Measurements from ENCODE around the gene PLCH1. TPM values are rescaled to one million over a fixed set of nuclear protein-coding genes. Genes with fewer than 3 reads are reported as not detected.

The PLCH1 gene
- total and polyA plus RNA-seq, 2 donors (not counting 1 experiment from before 2014, with no cell fraction given), result under 0.01 to 0.03 TPM

DNA sequence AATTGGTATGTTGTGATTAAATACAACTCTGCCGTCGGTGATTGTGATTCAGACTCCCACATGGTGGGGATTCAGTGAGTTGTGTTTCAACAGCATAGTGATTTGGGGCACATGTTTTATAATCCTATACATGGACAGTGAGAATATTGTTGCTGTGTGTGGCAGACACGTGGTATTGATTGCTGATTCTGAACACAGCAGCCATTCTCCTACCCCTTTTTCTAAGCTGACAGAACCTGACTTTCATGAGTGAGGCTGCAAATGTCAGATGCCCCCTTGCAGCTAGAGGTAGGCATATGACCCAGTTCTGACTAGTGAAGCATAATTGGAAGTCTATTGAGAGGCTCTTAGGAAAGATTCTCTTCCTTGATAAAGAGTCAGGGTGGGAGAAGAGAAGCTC, 296.3 kb downstream of the PLCH1 start:
- H2AFZ ChIP-seq (ENCODE audit: low read length), result no peak overlapping the region
- no peaks in the 10 kb centered on the region for H4K20me1 ChIP-seq (ENCODE audit: control insufficient read depth, extremely low read depth, insufficient read depth, low read length)
- H3K4me2 ChIP-seq (ENCODE audit: extremely low read depth, insufficient read depth, low read length), result no peak overlapping the region
- H3K79me2 ChIP-seq (ENCODE audit: control insufficient read depth, insufficient read depth, low read length), result no peaks in the 10 kb centered on the region
- no peak overlapping the region for H3K4me3 ChIP-seq (replicated peaks in 1 of 4; ENCODE audit: control extremely low read depth in 1 of 4, insufficient read depth in 1 of 4, low read depth in 3 of 4, low read length in 4 of 4)
- no peaks in the 10 kb centered on the region for H3K4me1 ChIP-seq (ENCODE audit: control insufficient read depth, extremely low read depth, insufficient read depth, low read length)
- no peak for TF ChIP-seq EZH2 (IDR thresholded peaks at IDR 0.05; ENCODE audit: low read length, missing control alignments)
- TF ChIP-seq, protein P1, sequence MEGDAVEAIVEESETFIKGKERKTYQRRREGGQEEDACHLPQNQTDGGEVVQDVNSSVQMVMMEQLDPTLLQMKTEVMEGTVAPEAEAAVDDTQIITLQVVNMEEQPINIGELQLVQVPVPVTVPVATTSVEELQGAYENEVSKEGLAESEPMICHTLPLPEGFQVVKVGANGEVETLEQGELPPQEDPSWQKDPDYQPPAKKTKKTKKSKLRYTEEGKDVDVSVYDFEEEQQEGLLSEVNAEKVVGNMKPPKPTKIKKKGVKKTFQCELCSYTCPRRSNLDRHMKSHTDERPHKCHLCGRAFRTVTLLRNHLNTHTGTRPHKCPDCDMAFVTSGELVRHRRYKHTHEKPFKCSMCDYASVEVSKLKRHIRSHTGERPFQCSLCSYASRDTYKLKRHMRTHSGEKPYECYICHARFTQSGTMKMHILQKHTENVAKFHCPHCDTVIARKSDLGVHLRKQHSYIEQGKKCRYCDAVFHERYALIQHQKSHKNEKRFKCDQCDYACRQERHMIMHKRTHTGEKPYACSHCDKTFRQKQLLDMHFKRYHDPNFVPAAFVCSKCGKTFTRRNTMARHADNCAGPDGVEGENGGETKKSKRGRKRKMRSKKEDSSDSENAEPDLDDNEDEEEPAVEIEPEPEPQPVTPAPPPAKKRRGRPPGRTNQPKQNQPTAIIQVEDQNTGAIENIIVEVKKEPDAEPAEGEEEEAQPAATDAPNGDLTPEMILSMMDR (conservative IDR thresholded peaks at IDR 0.05 in 1 of 2, IDR thresholded peaks at IDR 0.05 in 1 of 2; ENCODE audit: low read depth in 1 of 2, low read length in 2 of 2), result no peak
- no peaks in the 10 kb centered on the region for H3K9me3 ChIP-seq (ENCODE audit: control insufficient read depth, insufficient read depth, low read depth, low read length)
- no peaks in the 10 kb centered on the region for H3K27me3 ChIP-seq (ENCODE audit: control insufficient read depth, insufficient read depth, low read length)
- H3K27ac ChIP-seq (ENCODE audit: insufficient read depth, low read length), result no peak overlapping the region
- DNase-seq (ENCODE audit: low read depth in 2 of 2), result no peak
- H3K9ac ChIP-seq (ENCODE audit: insufficient read depth, low read length), result no peak overlapping the region
- H3K36me3 ChIP-seq (ENCODE audit: control insufficient read depth, insufficient read depth, low read length), result no peaks in the 10 kb centered on the region

DNA sequence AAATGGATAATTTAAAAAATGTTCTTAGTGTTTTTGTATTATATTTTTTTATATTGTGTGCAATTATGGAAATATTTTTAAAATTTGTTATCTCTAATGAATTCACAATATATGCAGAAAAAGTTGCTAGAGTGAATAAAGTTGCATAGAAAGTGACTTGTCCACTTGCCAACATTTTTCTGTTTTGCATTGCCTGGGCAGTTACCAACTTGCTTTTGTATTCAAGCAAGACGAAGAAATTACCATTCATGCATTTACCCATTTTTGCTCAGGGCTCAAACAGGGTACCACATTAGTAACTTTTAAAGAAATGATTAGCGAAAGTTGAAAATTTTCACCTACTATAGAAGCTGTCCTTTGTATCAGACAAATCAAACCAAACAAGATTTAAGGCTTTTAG, 298.5 kb downstream of the PLCH1 start:
- TF ChIP-seq, protein P1 (conservative IDR thresholded peaks at IDR 0.05 in 1 of 2, IDR thresholded peaks at IDR 0.05 in 1 of 2; ENCODE audit: low read depth in 1 of 2, low read length in 2 of 2), result no peak
- TF ChIP-seq EZH2 (IDR thresholded peaks at IDR 0.05; ENCODE audit: low read length, missing control alignments), result no peak
- Histone ChIP-seq H3K4me1 (ENCODE audit: control insufficient read depth, extremely low read depth, insufficient read depth, low read length) (no peaks in the 10 kb centered on the region), H3K27ac (ENCODE audit: insufficient read depth, low read length) (no peak overlapping the region), H3K9me3 (ENCODE audit: control insufficient read depth, insufficient read depth, low read depth, low read length) (no peaks in the 10 kb centered on the region), H2AFZ (ENCODE audit: low read length) (no peak overlapping the region), H4K20me1 (ENCODE audit: control insufficient read depth, extremely low read depth, insufficient read depth, low read length) (no peaks in the 10 kb centered on the region), H3K36me3 (ENCODE audit: control insufficient read depth, insufficient read depth, low read length) (no peaks in the 10 kb centered on the region), H3K79me2 (ENCODE audit: control insufficient read depth, insufficient read depth, low read length) (no peaks in the 10 kb centered on the region), H3K9ac (ENCODE audit: insufficient read depth, low read length) (no peak overlapping the region), H3K4me2 (ENCODE audit: extremely low read depth, insufficient read depth, low read length) (no peak overlapping the region), H3K4me3 (replicated peaks in 1 of 4; ENCODE audit: control extremely low read depth in 1 of 4, insufficient read depth in 1 of 4, low read depth in 3 of 4, low read length in 4 of 4) (no peak overlapping the region), H3K27me3 (ENCODE audit: control insufficient read depth, insufficient read depth, low read length) (no peaks in the 10 kb centered on the region)
- no peak for DNase-seq (ENCODE audit: low read depth in 2 of 2)

DNA sequence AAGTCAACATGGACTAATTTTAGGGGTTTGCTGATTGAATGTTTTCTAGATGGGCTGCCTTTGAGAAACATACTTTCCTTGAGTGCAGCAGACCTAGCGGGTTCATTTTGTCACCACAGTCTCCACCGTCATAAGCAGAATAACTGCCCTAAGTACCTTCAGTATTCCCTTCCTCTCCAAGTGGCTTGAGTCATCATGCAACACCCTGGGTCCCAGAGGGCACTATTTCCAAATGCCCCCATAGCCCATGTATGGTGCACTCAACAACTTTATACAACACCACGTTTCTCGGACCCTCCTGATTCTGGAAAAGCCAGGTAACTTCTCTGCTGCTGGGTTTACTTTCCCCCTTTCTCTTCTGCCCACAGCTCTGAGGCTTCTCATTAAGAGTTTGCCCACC, 300.1 kb downstream of the PLCH1 start:
- Histone ChIP-seq H3K36me3 (ENCODE audit: control insufficient read depth, insufficient read depth, low read length) (no peaks in the 10 kb centered on the region), H3K4me2 (ENCODE audit: extremely low read depth, insufficient read depth, low read length) (no peak overlapping the region), H3K27ac (ENCODE audit: insufficient read depth, low read length) (no peak overlapping the region), H2AFZ (ENCODE audit: low read length) (no peak overlapping the region), H3K4me1 (ENCODE audit: control insufficient read depth, extremely low read depth, insufficient read depth, low read length) (no peaks in the 10 kb centered on the region), H3K9ac (ENCODE audit: insufficient read depth, low read length) (no peak overlapping the region), H3K27me3 (ENCODE audit: control insufficient read depth, insufficient read depth, low read length) (no peaks in the 10 kb centered on the region), H3K9me3 (ENCODE audit: control insufficient read depth, insufficient read depth, low read depth, low read length) (no peaks in the 10 kb centered on the region), H3K4me3 (replicated peaks in 1 of 4; ENCODE audit: control extremely low read depth in 1 of 4, insufficient read depth in 1 of 4, low read depth in 3 of 4, low read length in 4 of 4) (no peak overlapping the region), H4K20me1 (ENCODE audit: control insufficient read depth, extremely low read depth, insufficient read depth, low read length) (no peaks in the 10 kb centered on the region), H3K79me2 (ENCODE audit: control insufficient read depth, insufficient read depth, low read length) (no peaks in the 10 kb centered on the region)
- DNase-seq (ENCODE audit: low read depth in 2 of 2), result no peak
- TF ChIP-seq, protein P1 (conservative IDR thresholded peaks at IDR 0.05 in 1 of 2, IDR thresholded peaks at IDR 0.05 in 1 of 2; ENCODE audit: low read depth in 1 of 2, low read length in 2 of 2), result no peak
- no peak for TF ChIP-seq EZH2 (IDR thresholded peaks at IDR 0.05; ENCODE audit: low read length, missing control alignments)
